H7 (cell line): ENCODE measurements around the gene RIC8A. TPM values are rescaled to one million over a fixed set of nuclear protein-coding genes. Genes with fewer than 3 reads are reported as not detected.

Experiments
- DNase-seq: peaks from one replicate; pipeline ENCODE4 v3.0.0; 2012
- H3K27me3 ChIP-seq: 2 replicates; pipeline ENCODE4 v1.6.0; 2011; ENCODE audit warnings: mild to moderate bottlenecking, low read length; ENCODE audit not compliant: control insufficient read depth, insufficient read depth
- H3K36me3 ChIP-seq: replicated peaks from 2 replicates; pipeline ENCODE4 v1.5.1; 2011; ENCODE audit warnings: low read length; ENCODE audit not compliant: control insufficient read depth, insufficient read depth
- H3K4me3 ChIP-seq: 2 replicates; pipeline ENCODE4 v1.5.1; 2011; ENCODE audit warnings: low read depth, mild to moderate bottlenecking, control low read depth, low read length, moderate library complexity; ENCODE audit not compliant: insufficient read depth
- total RNA-seq: library from RNA; depleted of rRNA; stranded (reverse); fragments of >200 nt; shearing (Covaris generic); gene quantifications from 2 replicates; pipeline ENCODE4 v1.2.3, GENCODE V29; 2014

The RIC8A gene
- total RNA-seq, 1 experiment from 2014 or later: 125 TPM

DNA sequence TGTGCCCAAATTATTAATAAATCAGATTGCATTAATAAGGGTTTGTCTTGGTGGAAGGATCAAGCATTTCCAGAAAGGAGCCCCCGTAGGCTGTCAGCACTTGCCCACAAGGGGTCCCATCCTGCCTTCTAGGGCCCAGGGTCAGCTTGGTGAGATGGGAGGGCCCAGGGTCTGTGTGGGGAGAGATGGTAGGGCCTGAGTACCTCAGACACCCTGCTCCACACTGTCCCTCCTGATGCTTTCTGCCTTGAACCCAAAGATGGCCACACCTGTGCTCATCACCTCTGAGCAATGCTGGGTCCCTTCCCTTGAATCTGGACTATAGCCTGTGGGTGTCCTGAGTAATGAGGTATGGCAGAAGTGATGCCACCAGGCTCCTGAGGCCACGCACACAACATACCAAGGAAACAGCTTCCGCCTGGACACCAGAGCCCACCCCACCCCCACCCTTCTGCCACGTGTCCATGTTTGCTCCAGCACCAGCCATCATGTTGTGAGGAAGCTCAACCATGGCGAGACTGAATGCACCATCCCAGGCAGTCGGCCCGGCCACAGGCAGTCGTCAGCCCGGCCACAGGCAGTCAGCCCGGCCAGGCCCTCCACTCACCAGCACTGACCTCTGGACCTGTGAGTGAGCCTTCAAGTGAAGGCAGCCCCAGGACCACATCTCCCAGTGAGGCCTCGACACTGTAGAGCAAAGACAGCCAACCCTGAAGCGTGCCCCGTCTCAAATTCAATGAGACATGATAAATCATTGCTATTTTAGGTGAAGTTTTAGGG is 7.1 kb upstream of the RIC8A start:
- DNase-seq: no peak
- H3K4me3 ChIP-seq: no peak overlapping the region
- peaks cover 8% of the 10 kb centered on the region for H3K36me3 ChIP-seq
- H3K27me3 ChIP-seq: no peaks in the 10 kb centered on the region

DNA sequence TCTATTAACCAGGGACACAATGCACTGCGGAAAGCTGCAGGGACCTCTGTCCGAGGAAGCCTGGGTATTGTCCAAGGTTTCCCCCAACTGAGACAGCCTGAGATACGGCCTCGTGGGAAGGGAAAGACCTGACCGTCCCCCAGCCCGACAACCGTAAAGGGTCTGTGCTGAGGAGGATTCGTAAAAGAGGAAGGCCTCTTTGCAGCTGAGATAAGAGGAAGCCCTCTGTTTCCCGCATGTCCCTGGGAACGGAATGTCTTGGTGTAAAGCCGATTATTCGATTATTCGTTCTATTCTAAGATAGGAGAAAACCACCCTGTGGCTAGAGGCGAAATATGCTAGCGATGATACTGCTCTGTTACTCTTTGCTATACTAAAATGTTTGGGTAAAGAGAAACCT is 5.5 kb upstream of the RIC8A start:
- Histone ChIP-seq H3K4me3 (no peak overlapping the region), H3K27me3 (no peaks in the 10 kb centered on the region), H3K36me3 (peaks cover 10% of the 10 kb centered on the region)
- no peak for DNase-seq

DNA sequence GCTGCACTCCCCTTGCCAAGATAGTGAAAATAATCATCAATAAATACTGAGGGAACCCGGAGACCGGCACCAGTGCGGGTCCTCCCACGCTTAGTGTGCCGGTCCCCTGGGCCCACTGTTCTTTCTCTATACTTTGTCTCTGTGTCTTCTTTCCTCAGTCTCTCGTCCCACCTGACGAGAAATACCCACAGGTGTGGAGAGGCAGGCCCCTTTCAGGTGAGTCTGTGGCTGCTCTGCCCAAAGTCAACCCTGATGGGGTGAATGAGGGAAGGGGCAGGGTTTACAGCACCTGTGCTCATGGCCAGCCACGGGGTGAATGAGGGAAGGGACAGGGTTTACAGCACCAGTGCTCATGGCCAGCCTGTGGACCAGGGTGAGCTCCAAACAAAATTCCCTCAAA is 5.0 kb upstream of the RIC8A start:
- DNase-seq: no peak
- Histone ChIP-seq H3K36me3 (peaks cover 10% of the 10 kb centered on the region), H3K27me3 (no peaks in the 10 kb centered on the region), H3K4me3 (no peak overlapping the region)

DNA sequence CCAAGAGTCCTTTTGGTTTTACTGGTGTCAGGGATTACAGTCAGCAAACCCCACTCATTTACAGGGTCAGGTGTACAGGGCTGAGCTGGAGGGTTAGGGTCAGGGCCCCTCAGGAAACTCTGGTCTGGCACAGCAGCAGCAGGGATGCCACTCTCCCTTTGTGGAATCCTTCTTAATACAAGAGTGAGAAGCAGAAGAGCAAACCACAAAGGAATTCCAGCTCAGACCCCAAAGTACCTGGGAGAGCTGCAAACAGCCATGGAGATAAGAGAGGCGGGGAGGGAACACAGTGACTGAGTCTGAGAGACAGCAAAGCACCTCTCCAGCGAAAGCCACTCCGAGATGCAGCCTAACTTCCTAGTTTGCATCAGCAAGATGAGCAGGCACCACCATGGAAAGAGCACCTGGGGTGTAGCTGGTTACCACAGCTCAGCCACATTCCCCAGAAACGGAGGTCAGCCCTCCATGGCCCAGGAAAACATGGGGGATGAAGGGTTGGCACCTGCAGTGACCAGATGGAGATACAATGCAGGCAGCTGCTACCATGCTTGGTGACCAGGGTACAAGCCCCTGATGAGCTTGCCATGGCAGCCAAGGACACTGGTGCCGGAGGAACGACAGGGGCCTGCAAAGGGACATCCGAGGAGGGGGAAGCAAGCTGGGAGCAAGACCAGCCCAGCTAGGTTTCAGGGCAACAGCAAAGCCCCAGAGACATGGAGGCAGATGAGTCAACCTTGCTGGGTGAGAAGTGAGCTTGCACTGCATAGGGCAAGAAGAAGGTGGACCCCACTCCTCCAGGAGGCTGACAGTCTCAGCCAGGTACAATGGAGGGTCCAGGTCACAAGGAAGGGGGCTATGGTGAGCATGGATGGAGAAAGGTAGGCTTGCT is 4.2 kb upstream of the RIC8A start:
- Histone ChIP-seq H3K27me3 (no peaks in the 10 kb centered on the region), H3K36me3 (peaks cover 10% of the 10 kb centered on the region), H3K4me3 (no peak overlapping the region)
- DNase-seq: no peak

DNA sequence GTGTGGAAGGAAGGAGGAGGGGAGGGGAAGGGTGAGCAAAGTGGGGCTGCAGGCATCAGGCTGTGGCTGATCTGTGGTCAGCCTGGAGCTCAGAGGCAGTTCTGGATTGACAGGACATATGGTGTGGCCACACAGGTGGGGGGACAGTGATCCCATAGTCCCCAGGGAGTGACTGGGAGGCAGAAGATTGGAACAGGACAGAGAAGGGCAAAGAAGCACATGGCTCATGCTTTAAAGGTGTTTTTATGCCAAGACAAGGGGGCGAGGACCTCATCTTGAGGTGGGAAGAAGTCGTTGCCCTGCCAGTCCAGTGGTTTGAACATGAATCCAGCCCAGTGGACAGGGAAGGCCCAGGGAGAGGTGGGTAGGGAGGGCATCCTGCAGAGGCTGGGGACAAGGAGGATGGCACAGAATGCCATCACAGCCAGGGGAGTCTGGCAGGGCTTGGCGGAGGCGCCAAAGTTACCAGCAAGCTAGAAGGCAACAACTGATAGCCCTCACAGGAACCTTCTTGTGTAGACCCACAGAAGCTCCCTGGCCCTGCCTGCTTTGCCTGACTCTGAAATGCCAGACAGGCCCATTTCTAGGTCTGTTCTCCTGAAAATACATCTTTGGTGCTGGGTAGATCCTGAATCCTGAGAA is 3.4 kb upstream of the RIC8A start:
- DNase-seq: no peak
- H3K4me3 ChIP-seq: no peak overlapping the region
- H3K36me3 ChIP-seq: peaks cover 10% of the 10 kb centered on the region
- no peaks in the 10 kb centered on the region for H3K27me3 ChIP-seq

DNA sequence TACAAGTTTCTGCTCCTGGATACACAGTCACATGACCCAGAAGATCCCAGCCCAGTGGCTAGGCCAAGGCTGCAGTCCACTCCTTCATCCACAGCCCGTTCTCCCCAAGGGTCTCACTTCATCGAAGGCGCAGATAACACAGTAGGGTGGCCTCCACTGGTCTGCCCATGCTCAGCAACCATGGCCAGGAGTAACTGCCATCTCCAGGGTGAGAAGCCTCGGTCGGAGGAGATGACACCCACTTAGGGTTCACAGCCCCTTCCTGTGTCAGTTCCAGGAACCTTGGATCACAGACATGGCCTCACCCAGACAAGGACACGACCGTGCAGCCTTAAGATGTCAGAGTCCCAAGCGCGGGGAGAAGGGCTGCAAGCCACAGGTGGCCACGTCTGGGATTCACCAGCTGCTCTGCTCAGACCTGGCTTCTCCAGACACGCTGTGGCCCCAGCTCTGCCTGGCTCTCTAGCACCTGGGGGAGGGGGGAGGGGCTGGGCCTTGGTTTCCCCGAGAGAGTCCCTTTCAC is 2.9 kb upstream of the RIC8A start:
- Histone ChIP-seq H3K36me3 (peaks cover 10% of the 10 kb centered on the region), H3K4me3 (no peak overlapping the region), H3K27me3 (no peaks in the 10 kb centered on the region)
- DNase-seq: no peak

DNA sequence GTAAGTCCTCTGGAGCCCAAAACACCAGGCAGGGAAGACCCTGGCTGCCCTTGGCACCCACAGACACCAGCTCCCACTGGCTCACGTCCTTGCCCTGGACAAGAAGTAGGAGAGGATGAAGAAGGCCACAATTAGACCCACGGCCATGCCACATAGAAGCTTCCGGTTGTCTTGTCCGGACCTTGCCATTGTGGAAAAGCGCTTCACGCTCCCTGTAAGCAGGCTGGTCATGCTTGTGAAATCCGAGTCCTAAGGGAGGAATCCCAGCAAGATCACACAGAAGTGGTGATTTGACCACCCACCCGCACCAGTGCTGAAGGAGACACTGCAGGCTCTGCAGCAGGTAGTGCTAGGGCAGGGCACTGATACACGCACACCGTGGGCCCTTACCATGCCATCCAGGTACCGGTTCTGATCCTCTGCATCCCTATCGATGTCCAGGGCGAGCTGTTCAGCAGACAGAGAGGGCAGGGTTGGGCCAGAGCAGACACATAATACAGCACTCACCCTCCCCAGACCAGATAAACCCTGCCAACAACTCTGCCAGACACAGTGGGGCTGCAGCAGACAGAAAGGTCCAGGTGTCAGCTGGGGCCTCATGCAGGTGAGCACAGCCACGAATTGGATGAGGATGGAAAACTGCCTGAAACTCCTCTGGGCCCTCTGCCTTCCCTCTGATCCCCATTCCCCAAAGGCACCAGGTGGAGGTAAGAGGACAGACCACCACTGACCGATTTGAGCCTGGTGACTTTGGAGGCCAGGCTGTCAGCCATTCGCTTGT is 2.1 kb upstream of the RIC8A start:
- Histone ChIP-seq H3K27me3 (no peaks in the 10 kb centered on the region), H3K4me3 (no peak overlapping the region), H3K36me3 (peaks cover 17% of the 10 kb centered on the region)
- DNase-seq: no peak

DNA sequence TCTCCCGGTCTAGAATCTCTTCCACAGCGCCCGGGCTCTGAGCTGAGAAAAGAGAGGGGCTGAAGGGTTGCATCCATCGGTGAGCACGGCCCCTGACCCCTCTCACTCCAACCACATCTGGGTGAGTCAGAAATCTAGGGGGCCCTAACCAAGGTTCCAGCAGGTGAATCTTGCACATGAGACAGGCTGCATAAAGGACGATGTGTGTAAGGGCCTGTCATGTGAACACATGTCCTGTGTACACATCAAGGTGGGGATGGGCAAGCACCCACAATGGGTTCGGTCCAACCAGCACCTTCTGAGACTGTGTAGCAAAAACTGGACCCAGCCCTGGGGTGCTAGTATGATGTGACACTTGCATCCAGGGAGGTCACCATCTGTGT is 1.5 kb upstream of the RIC8A start:
- no peaks in the 10 kb centered on the region for H3K27me3 ChIP-seq
- no peak overlapping the region for H3K4me3 ChIP-seq
- peaks cover 23% of the 10 kb centered on the region for H3K36me3 ChIP-seq
- no peak for DNase-seq

DNA sequence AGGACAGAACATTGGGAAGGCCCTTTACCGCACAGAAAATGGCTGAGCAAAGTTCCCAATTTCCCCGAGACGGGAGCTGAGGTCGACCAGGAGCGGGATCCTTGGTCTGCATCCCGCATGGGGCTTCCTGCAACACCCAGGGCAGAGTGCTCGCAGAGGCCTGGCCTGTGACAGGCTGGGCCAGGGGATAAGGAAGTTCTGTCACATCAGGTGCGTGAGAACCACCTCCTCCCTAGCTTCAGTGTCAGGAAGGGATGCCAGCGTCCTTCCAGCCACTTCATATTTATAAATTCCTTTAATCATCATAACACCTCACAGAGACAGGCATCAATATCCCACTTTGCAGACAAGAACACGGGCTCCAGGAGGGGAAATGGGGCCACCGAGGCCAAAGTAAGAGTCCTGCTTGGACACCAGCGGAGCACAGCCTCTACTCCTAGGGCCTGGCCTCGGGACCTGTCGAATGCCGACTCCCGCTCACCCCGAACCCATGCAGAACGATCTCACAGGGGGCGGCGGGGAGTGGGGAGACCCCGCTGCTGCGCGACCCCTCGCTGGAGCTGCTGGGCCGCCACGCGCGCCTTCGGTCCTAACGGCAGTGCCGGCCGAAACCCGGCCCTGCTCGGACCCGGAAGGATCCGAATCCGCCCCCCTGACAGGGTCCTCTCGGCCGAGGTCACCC is 841 bp upstream of the RIC8A start:
- Histone ChIP-seq H3K4me3 (peak overlapping the region; percentile 66), H3K27me3 (no peaks in the 10 kb centered on the region), H3K36me3 (peaks cover 29% of the 10 kb centered on the region)
- DNase-seq: peak; percentile 71

DNA sequence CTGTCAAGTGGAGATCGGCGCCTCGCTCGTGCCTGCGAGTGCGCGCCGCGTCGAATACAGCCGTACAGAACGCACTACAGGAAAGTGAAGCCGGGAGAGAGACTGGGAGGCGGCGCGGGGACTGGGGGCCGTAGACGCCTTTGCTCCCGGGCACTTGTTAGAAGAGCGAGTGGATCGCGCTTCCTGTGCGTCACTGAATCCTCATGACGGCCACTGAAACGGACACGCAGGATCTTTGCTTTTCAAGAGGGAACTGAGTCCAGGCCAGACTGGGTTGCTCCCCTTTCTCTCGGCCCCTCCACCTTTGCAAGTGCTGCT is 314 bp downstream of the RIC8A start:
- Histone ChIP-seq H3K36me3 (peaks cover 39% of the 10 kb centered on the region), H3K27me3 (no peaks in the 10 kb centered on the region), H3K4me3 (peak overlapping the region; percentile 66)
- DNase-seq: no peak

DNA sequence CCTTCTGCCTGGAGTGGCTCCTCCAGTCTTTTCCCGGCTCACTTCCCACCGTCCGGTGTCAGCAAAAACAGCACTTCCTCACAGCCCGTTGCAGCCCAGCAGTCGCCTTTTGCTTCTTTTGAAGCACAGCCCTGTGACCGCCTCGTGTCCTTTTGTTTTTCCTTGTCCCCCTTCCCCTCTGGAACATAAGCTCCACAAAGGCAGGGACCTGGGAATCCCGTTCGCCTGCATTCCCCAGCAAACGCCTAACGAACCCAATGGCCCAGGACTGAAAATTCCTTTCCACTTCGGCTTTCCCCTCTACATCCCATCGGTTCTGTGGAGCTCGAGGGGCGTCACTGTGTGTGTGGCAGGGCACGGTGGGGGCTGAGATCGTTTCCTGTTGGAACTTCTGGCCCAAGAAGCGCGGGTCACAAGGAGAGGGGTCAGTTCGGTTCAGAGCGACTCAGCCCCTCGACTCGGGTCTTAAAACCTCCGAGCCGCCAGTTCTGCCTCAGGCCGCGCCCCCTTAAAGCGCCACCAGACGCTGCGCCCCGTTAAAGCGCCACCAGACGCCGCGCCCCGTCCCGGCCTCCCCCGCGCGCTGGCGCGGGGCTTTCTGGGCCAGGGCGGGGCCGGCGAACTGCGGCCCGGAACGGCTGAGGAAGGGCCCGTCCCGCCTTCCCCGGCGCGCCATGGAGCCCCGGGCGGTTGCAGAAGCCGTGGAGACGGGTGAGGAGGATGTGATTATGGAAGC is 841 bp downstream of the RIC8A start:
- DNase-seq: peak; percentile 96

DNA sequence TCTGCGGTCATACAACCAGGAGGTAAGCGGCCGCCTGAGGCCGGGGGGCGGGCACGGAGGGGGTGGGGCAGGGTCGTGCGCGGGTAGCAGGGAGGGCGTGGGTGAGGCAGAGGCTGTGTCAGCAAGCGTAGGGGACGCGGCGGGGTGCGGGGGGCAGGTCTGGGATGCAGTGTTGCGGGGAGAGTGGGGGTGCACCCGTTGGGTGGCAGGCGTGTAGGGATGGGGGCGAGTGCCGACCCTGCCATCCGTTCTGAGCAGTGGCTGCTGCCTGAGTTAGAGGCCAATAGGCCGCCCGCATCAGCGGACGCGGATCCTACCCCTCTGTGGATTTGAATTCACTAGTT is 1.4 kb downstream of the RIC8A start:
- H3K27me3 ChIP-seq: no peaks in the 10 kb centered on the region
- peak overlapping the region; percentile 66 for H3K4me3 ChIP-seq
- peaks cover 46% of the 10 kb centered on the region for H3K36me3 ChIP-seq
- DNase-seq: peak; percentile 85

More for the DNA sequence above, 841 bp downstream of the RIC8A start:
- H3K4me3 ChIP-seq: peak overlapping the region; percentile 66
- H3K36me3 ChIP-seq: peaks cover 45% of the 10 kb centered on the region
- H3K27me3 ChIP-seq: no peaks in the 10 kb centered on the region
